HG02885 (cell line): Measurements from ENCODE around the gene SH3RF1.

ENCODE experiments used
- ATAC-seq: cut with Tn5 transposase; IDR thresholded peaks from one replicate; pipeline ENCODE4 v1.9.1; 2021; ENCODE audit warnings: mild to moderate bottlenecking; ENCODE audit not compliant: unreplicated experiment, poor library complexity

The SH3RF1 gene

DNA sequence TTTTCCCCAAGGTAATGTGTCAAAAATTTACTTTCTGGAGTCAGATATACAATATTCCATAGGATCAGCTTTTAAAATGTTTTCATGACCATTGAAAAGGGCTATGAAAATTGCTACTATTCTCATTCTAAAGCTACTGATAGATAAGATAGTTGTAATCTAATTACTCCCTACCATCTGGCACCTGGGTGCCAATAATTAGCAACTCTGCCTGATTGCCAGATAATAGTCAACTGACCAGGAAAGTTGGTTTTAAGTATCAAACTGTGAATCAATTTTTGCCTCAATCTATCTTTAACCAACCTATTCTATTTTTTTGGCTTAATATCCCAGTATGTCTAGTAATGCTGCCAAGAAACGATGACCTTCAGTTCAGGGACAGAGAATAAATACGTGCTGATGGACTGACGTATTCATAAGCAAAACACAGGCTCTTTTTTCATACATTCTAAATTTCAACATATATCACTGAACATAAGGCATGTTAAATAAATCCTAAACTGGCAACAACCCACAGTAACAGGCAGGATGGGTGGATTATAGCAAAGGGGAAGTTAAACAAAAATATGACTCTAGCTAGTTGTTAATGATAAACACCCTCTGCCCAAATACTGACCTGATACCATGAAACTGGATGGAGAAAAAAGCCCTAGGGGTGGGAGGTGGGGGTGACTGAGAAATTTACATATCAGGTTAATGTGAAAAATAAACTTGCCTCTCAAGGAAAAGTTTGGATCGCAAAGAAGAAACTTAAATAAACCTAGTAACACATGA lies 18.2 kb downstream of the SH3RF1 start:
- no peak for ATAC-seq

GRCh38 chr4:169251291-169252235 lies 19.2 kb downstream of the SH3RF1 start:
- no peak for ATAC-seq

DNA sequence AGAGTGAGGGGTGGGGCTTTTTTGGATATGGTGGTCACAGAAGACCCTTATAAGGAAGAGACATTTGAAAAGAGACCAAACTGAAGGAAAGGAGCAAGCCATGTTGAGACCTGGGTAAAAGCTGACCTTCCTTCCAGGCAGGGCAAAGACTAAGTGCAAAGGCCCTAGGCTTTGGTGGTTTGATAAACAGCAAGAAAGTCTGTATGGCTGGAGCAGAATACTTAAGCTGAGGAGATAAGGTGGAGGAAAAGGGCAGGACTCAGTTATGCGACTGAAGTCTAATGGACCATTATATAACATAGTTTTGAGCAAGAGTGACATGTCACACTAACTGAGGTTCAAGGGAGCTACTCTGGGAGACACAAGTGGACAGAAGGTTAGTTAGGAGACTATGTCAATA lies 20.0 kb downstream of the SH3RF1 start:
- ATAC-seq: no peak

DNA sequence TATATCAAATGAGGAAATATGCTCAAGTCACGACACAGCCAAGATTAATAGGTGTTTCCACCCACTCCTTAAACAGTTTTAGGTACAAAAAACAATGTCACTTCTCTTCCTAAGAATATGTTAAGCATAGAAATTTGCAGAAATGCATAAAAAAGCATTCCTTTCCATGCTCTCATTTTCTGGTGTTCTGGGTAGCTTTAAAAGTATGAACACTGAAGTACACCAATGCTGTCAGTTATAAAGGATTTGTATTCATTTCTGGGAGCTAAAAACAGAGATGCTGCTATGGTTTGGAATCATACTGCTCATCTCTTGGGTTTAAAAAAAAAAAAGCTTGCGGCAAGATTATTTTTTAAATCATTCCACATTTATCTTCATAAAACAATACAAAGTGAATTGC lies 20.8 kb downstream of the SH3RF1 start:
- ATAC-seq: no peak

DNA sequence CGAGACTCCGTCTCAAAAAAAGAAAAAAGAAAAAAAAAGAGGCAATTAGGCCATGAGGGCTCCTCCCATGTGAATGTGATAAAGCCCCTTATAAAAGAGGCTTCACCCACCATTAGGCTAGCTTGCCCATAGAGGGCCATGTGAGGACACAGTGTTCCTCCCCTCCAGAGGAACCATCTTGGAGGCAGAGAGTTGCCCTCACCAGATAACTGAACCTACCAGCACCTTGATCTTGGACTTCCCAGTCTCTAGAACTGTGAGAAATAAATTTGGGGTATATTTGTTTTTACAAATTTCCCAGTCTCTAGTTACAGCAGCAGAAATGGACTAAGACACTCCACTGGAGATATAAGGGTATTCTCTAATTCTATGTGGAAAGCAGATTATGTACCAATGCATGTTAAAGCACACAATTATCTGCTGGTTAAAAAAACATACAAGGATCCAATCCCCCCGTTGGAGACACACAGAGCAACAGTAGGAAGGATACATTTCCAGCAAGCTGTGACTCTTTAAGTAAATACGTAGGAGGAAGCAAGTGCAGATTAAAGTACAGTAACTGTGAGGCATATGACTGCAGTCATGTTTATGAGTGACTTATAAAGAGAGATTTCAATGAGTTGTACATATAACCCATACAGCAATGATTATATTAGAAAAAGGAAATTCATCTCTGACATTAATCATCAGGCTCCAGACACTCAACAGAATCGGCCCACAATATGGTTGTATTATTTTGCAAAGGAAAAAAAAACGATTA lies 21.4 kb downstream of the SH3RF1 start:
- no peak for ATAC-seq

- ATAC-seq: no peak
Observed at GRCh38 chr4:169248645-169249044, 22.1 kb downstream of the SH3RF1 start.

DNA sequence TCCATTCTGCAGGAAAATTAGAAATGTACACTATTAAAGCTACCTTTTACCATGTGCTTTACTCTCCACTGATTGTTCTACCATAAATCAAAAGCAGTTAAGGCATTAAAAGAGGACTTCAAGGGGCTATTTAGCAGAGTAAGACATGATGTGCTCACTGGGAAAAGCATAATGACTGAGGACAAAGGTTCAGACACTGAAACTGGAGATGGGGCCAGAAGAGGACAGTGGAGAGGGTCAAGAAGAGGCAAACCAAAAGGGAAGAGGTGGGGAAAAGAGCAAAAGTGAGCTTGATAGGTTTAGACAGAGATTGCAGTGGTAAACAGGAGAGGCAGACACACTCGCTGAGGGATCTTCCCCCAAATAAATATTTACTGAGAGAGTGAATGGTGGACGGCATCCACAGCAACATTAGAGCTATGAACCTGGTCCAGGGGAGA lies 23.8 kb downstream of the SH3RF1 start:
- no peak for ATAC-seq

GRCh38 chr4:169246279-169246678 lies 24.5 kb downstream of the SH3RF1 start:
- ATAC-seq: no peak

- no peak for ATAC-seq
Observed at GRCh38 chr4:169245061-169245460, 25.7 kb downstream of the SH3RF1 start.

DNA sequence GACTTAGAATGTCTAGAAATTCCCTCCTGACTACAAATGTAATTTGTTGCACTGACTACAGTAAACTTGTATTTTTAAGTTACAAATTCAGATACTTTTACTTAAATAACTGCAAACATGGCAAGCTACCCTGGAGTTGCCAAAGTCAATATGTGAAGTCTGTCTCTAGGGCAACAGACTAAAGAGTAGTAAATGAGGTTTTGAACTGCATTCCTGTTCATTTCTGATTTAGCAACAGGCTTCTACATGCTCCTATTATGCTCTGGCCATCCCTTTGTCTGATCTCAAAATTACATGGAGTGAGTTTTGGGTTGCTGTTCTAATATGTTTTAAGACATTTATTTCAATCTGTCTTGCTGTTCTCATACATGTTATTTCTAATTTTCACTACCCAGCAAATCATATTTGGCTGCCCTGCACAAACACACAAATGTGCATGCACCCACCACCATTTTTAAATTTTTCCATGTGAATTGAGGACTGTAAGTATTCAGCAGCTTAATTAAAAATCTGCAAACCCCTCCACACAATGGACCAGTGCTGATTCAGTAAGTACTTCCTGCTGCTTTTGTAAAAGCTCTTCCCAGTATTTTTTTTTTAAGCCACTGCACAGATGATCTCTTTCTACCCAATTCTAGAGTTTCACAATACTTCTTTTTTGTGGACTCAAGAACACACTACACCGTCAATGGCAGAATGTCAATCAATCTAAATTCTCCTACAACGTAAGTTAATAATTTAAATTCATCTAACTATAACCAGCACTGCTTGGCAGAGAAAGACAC lies 26.7 kb downstream of the SH3RF1 start:
- no peak for ATAC-seq

DNA sequence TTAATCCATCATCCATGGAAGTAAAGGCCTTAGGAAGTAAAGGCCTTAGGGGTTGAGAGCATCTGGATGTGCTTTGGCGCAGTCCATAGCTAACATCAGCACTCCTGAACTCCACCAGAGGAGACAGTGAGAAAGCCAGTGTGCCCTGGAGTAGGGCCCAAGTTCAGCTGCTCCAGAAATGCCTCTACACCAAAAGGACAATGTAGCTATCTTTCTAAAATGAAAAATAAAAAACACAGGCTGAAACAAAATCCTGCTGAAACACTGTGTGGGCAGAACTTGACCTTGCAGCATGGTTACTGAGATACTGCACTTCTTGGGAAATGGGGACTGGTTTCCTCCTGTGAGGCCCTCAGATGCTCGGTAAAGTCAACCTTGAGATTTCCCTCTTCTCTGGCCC lies 29.3 kb downstream of the SH3RF1 start:
- no peak for ATAC-seq

DNA sequence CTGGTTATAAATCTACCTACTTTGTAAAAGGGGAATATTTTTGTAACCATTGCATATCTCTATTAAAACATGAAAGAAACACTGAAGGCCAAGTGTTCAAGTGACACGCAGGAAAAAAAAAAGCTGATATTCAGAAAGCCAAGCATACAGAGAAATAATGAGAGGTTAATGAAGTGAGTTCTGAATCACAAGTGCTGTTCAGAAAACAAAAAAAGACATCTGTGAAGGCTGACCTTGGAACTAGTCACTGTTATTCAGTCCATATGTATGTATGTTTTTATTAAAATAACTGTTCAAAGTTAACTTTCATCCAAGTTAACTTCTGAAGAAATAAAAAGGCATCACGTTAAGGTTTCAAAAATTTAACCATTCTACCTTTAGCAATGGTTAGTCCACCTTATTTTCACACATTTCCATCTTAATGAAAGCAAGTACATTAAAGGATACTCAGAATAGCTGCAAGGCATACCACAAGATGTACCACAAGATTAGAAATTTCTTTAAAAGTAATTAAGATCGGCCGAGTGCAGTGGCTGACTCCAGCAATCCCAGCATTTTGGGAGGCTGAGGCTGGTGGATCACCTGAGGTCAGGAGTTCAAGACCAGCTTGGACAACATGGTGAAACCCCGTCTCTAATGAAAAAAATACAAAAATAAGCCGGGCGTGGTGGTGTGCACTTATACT lies 31.4 kb downstream of the SH3RF1 start:
- ATAC-seq: no peak

- ATAC-seq: no peak
Observed at GRCh38 chr4:169238445-169238844, 32.3 kb downstream of the SH3RF1 start.

DNA sequence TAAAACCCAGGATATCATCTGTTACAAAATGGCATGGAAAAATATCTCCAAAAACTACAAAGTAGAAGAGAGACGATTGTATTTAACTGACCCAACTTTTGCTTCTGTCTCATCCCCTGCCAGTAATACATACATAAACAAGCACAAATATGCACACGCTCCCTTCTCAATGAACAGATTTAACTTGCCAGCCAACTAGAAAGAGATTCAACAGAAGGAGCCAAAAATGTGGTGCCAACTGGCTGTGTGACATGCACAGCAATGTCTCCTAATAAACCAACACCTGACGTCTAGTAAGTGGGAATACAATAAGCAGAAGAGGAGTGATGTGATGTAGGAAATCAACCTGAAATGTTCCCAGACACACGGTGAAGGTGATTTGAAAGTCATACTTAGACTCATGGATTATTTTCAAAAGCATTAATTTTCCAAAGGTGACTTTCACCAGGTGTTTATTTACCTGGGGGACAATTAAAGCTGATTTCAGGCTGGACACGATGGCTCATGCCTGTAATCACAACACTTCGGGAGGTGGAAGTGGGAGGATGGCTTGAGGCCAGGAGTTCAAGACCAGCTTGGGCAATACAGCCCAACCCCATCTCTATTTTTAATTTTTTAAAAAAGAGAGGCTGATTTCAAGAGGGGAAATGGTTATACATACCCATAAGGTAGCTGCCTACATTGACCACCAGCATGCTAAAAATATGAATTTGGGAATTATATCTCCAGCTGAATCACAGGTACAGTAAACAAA lies 33.7 kb downstream of the SH3RF1 start:
- no peak for ATAC-seq

GRCh38 chr4:169236078-169236477 lies 34.7 kb downstream of the SH3RF1 start:
- no peak for ATAC-seq

DNA sequence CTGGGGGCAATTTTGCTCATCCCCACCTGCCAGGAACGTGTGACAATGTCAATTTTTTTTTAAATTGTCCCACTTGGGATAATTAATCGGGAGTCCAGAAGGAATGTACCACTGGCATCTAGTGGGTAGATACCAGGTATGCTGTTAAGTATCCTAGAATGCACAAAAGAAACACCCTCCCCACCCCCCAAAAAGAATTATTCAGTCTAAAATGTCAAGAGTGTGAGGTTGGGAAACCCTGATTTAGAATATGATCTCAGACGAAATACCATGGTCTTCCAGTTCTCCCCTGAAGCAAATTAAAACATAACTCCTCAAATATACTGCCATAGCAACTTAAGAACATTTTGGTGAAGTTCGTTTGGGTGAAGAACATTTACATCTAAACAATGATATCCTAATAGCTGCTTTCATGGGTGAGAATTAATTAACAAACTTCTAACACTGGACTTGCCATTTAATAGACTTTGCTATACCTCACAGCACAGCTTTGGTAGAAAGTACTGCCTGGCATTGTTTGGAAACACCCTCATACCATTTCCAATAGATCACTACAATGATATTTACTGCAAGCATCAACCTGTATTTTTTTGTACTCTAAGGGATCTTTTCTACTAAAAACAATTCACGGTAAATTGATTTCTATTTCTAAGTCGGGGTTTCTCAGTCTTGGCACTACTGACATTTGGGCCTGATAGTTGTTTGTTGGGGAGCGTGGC lies 36.5 kb downstream of the SH3RF1 start:
- no peak for ATAC-seq

- ATAC-seq: no peak
Observed at GRCh38 chr4:169233691-169234090, 37.1 kb downstream of the SH3RF1 start.

GRCh38 chr4:169231647-169232262 lies 39.0 kb downstream of the SH3RF1 start:
- no peak for ATAC-seq
